GM04504 (cell line): Measurements from ENCODE around the gene B3GNT2.
"Not testable (repeated sequence)": the region's sequence is repeated elsewhere in the genome, so short reads cannot be mapped to it uniquely, and the experiment has no call there.

Experiments used
- DNase-seq: peaks from one replicate; pipeline ENCODE4 v3.0.0-alpha.2; 2012; ENCODE audit warnings: low read depth

B3GNT2 gene

GRCh38 chr2:62185475-62186155, 10.3 kb upstream of the B3GNT2 start:
- DNase-seq = no peak

GRCh38 chr2:62186156-62186905, 9.6 kb upstream of the B3GNT2 start:
- no peak for DNase-seq

- no peak for DNase-seq
Observed at GRCh38 chr2:62187246-62187645, 8.7 kb upstream of the B3GNT2 start.

GRCh38 chr2:62188416-62188815, 7.5 kb upstream of the B3GNT2 start:
- no peak for DNase-seq

GRCh38 chr2:62189196-62189595, 6.7 kb upstream of the B3GNT2 start:
- no peak for DNase-seq

- no peak for DNase-seq
Observed at GRCh38 chr2:62192811-62193210, 3.1 kb upstream of the B3GNT2 start.

- DNase-seq = no peak
Observed at GRCh38 chr2:62194558-62195420, 1.1 kb upstream of the B3GNT2 start.

GRCh38 chr2:62196278-62196901, 475 bp downstream of the B3GNT2 start:
- no peak for DNase-seq

- DNase-seq = no peak
Observed at GRCh38 chr2:62197011-62197924, 1.4 kb downstream of the B3GNT2 start.

- DNase-seq = no peak
Observed at GRCh38 chr2:62197925-62198633, 2.2 kb downstream of the B3GNT2 start.

- not testable (repeated sequence) for DNase-seq
Observed at GRCh38 chr2:62198854-62199253, 2.9 kb downstream of the B3GNT2 start.

- no peak for DNase-seq
Observed at GRCh38 chr2:62199392-62200125, 3.6 kb downstream of the B3GNT2 start.

- no peak for DNase-seq
Observed at GRCh38 chr2:62200291-62200841, 4.5 kb downstream of the B3GNT2 start.

GRCh38 chr2:62200868-62201267, 5.0 kb downstream of the B3GNT2 start:
- DNase-seq = no peak

GRCh38 chr2:62201307-62201706, 5.4 kb downstream of the B3GNT2 start:
- DNase-seq = no peak

GRCh38 chr2:62202019-62202722, 6.3 kb downstream of the B3GNT2 start:
- DNase-seq = no peak

- no peak for DNase-seq
Observed at GRCh38 chr2:62202729-62203128, 6.8 kb downstream of the B3GNT2 start.

- DNase-seq = no peak
Observed at GRCh38 chr2:62203459-62203858, 7.5 kb downstream of the B3GNT2 start.

- DNase-seq = no peak
Observed at GRCh38 chr2:62204998-62205496, 9.1 kb downstream of the B3GNT2 start.
